Endodermal cell (in vitro differentiated cells): ENCODE measurements around the gene KCNK4. TPM values are rescaled to one million over a fixed set of nuclear protein-coding genes. Genes with fewer than 3 reads are reported as not detected.

Experiments
- DNase-seq: peaks from one replicate; pipeline ENCODE4 v3.0.0-alpha.2; 2017
- H3K27ac ChIP-seq: 2 replicates; pipeline ENCODE4 v1.5.1; 2013; ENCODE audit warnings: mild to moderate bottlenecking, low read depth, low read length, moderate library complexity
- H3K27me3 ChIP-seq: 2 replicates; pipeline ENCODE4 v1.6.1; 2013; ENCODE audit warnings: mild to moderate bottlenecking, low read length, moderate library complexity; ENCODE audit not compliant: insufficient read depth, control insufficient read depth, poor library complexity, severe bottlenecking
- H3K36me3 ChIP-seq: 2 replicates; pipeline ENCODE4 v1.7.0; 2013; ENCODE audit warnings: mild to moderate bottlenecking, low read length, moderate library complexity; ENCODE audit not compliant: control insufficient read depth, insufficient read depth
- H3K4me1 ChIP-seq: one replicate; pipeline ENCODE4 v1.7.0; 2013; ENCODE audit warnings: low read length; ENCODE audit not compliant: control insufficient read depth, insufficient read depth
- H3K4me3 ChIP-seq: 2 replicates; pipeline ENCODE4 v1.5.1; 2013; ENCODE audit warnings: mild to moderate bottlenecking, low read length, moderate library complexity
- H3K9ac ChIP-seq: 2 replicates; pipeline ENCODE4 v1.6.1; 2013; ENCODE audit warnings: mild to moderate bottlenecking, low read length, moderate library complexity; ENCODE audit not compliant: poor library complexity, severe bottlenecking; ENCODE audit errors: extremely low read depth
- H3K9me3 ChIP-seq: 2 replicates; pipeline ENCODE4 v1.6.1; 2013; ENCODE audit warnings: mild to moderate bottlenecking, low read length, moderate library complexity; ENCODE audit not compliant: control insufficient read depth
- H3K27ac Mint-ChIP-seq: 2 replicates; pipeline ENCODE4 v1.8.0; 2020; ENCODE audit warnings: mixed read lengths
- H3K27me3 Mint-ChIP-seq: 2 replicates; pipeline ENCODE4 v1.8.0; 2021; ENCODE audit warnings: mild to moderate bottlenecking, mixed read lengths; ENCODE audit not compliant: insufficient read depth
- H3K36me3 Mint-ChIP-seq: 2 replicates; pipeline ENCODE4 v1.8.0; 2020; ENCODE audit warnings: low read depth, mixed read lengths
- H3K4me1 Mint-ChIP-seq: 2 replicates; pipeline ENCODE4 v1.8.0; 2020; ENCODE audit warnings: mixed read lengths
- H3K4me3 Mint-ChIP-seq: 2 replicates; pipeline ENCODE4 v1.8.0; 2020; ENCODE audit warnings: mild to moderate bottlenecking, moderate library complexity, mixed read lengths
- H3K9me3 Mint-ChIP-seq: 2 replicates; pipeline ENCODE4 v1.8.0; 2020; ENCODE audit warnings: mild to moderate bottlenecking, mixed read lengths
- CTCF ChIP-seq: fragments of 200-600 bp; sonication (generic); conservative IDR thresholded peaks from 2 replicates; pipeline ENCODE4 v1.5.0; 2021; ENCODE audit warnings: antibody characterized with exemption, mild to moderate bottlenecking
- WGBS, 2 experiments: methylation state at CpG; one replicate each; pipeline versions ENCODE4 v1.1.5 to v1.1.7; 2013; ENCODE audit warnings: missing lambda C conversion rate in 2 of 2, mixed read lengths in 1 of 2; ENCODE audit not compliant: insufficient coverage in 1 of 2, insufficient read length in 1 of 2; 5-methylcytosine and 5-hydroxymethylcytosine counted together
- total RNA-seq, 2 donors: library from RNA; stranded (reverse); fragmentation: NEBNext Ultra II Directional in 1 of 2; extraction: Animal tissue kit (Norgen Biotek cat#: 25700) in 1 of 2; gene quantifications; 2 replicates in 1 of 2; 3 replicates in 1 of 2; pipeline ENCODE4 v1.2.1, GENCODE V29; 2021

Gene KCNK4
- total RNA-seq, 2 donors from 2014 or later = not detected

- Mint-ChIP-seq H3K27me3 (peaks cover 92% of the 10 kb centered on the region), H3K9me3 (no peaks in the 10 kb centered on the region), H3K4me3 (no peak overlapping the region)
Observed at GRCh38 chr11:64295760-64296159, 4.7 kb downstream of the KCNK4 start.

GRCh38 chr11:64296236-64296635 lies 5.1 kb downstream of the KCNK4 start:
- 50 to 67% methylated on average over 1 of the region's 1 CpG for WGBS, 2 experiments
- Mint-ChIP-seq H3K4me1 (no peaks in the 10 kb centered on the region), H3K36me3 (no peaks in the 10 kb centered on the region), H3K27ac (no peak overlapping the region), H3K9me3 (no peaks in the 10 kb centered on the region), H3K4me3 (no peak overlapping the region), H3K27me3 (peaks cover 92% of the 10 kb centered on the region)
- no peak for TF ChIP-seq CTCF
- Histone ChIP-seq H3K27ac (no peak overlapping the region), H3K27me3 (peaks cover 100% of the 10 kb centered on the region), H3K36me3 (no peaks in the 10 kb centered on the region), H3K4me3 (no peak overlapping the region), H3K9me3 (no peaks in the 10 kb centered on the region), H3K4me1 (no peaks in the 10 kb centered on the region), H3K9ac (no peak overlapping the region)
- DNase-seq = no peak

More at GRCh38 chr11:64295760-64296159, 4.7 kb downstream of the KCNK4 start:
- Histone ChIP-seq H3K9me3 (no peaks in the 10 kb centered on the region), H3K36me3 (no peaks in the 10 kb centered on the region), H3K9ac (no peak overlapping the region), H3K27me3 (peaks cover 100% of the 10 kb centered on the region), H3K4me3 (no peak overlapping the region), H3K27ac (no peak overlapping the region), H3K4me1 (no peaks in the 10 kb centered on the region)
- Mint-ChIP-seq H3K4me1 (peaks cover 2% of the 10 kb centered on the region), H3K36me3 (no peaks in the 10 kb centered on the region), H3K27ac (no peak overlapping the region)
- DNase-seq = no peak
- 90% methylated on average over 2 of the region's 4 CpGs; no CpG with 5 or more reads in 1 of the 2 experiments for WGBS, 2 experiments
- no peak for TF ChIP-seq CTCF

- no peaks in the 10 kb centered on the region for H3K36me3 Mint-ChIP-seq
- WGBS, 2 experiments = 44 to 55% methylated on average over 25 to 34 of the region's 34 CpGs
- no peak overlapping the region for H3K27ac Mint-ChIP-seq
- no peaks in the 10 kb centered on the region for H3K9me3 ChIP-seq
- no peak overlapping the region for H3K9ac ChIP-seq
- no peaks in the 10 kb centered on the region for H3K36me3 ChIP-seq
- peaks cover 98% of the 10 kb centered on the region for H3K27me3 Mint-ChIP-seq
- H3K27ac ChIP-seq = no peak overlapping the region
- H3K4me3 Mint-ChIP-seq = no peak overlapping the region
- TF ChIP-seq CTCF = no peak
- no peaks in the 10 kb centered on the region for H3K4me1 ChIP-seq
- H3K9me3 Mint-ChIP-seq = no peaks in the 10 kb centered on the region
- H3K4me3 ChIP-seq = no peak overlapping the region
- H3K27me3 ChIP-seq = peaks cover 100% of the 10 kb centered on the region
- DNase-seq = no peak
- no peaks in the 10 kb centered on the region for H3K4me1 Mint-ChIP-seq
Observed at GRCh38 chr11:64296830-64297698, 6.0 kb downstream of the KCNK4 start.
